Frontal cortex (tissue), 4 donors: ENCODE data around the gene ZDHHC3. TPM values are rescaled to one million over a fixed set of nuclear protein-coding genes. Genes with fewer than 3 reads are reported as not detected.

Experiments used
- DNase-seq, 2 donors: peaks; one replicate each; pipeline ENCODE4 v3.0.0; 2012; ENCODE audit warnings: low spot score in 2 of 2
- FAIRE-seq: peaks from 2 replicates; lab custom pipeline; 2012; peaks lifted over from hg19 to GRCh38; lab: Jason Lieb, UNC
- total RNA-seq: library from RNA; depleted of rRNA; stranded (reverse); fragments of >200 nt; gene quantifications from one replicate; pipeline ENCODE4 v1.2.3, GENCODE V29; 2014
- donor health status: control.
- donor health status: control.
- donor health status: control.

ZDHHC3 gene
- total RNA-seq, 1 donor from 2014 or later, result 44.0 TPM

- FAIRE-seq (no peak), DNase-seq (no peak)
These were observed 42.7 kb downstream of the ZDHHC3 start for GRCh38 chr3:44932986-44933944.

GRCh38 chr3:44932271-44932670 is 43.7 kb downstream of the ZDHHC3 start:
- no peak for DNase-seq
- no peak for FAIRE-seq

- DNase-seq, result no peak
- FAIRE-seq, result no peak
These were observed 44.2 kb downstream of the ZDHHC3 start for GRCh38 chr3:44931791-44932190.

DNA sequence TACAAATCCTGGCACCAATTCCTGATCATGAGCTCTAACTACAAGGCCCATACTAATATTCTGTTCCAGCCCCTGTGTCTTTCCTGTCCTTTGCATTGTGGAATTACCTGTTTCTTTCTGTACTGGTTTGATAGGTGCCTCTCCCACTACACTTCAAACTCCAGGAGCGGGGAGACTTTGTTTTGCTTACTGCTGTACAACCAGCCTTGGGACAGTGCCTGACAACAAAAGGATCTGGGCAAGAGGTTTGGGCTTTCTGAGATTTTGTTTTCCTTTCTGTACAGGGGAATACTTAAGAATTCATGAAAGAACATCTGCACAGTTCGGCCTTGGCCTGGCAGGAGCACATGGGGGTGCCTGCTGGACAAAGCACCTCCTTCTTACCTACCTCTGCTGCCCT is 45.1 kb downstream of the ZDHHC3 start:
- FAIRE-seq (no peak), DNase-seq (no peak)

GRCh38 chr3:44929782-44930181 is 46.2 kb downstream of the ZDHHC3 start:
- no peak for DNase-seq
- FAIRE-seq, result no peak

DNA sequence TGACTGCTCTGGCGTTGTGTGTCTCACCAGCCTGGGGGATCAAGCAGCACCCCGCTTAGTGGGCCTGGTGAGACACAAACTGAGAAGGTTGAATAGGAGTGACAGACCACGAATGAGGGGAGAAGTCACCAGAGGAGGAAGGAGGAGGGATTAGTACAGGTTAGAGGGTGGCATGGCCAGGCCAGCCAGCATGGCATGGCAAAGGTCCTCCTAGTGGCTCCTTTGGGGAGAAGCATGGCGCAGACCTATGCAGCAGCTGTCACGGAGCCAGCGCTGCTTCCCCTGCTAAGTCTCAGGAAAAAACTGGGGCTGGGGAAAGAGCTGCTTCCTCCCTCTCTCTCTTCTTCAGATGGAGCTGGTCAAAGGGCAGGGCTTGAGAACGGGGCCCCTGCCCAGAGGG is 48.6 kb downstream of the ZDHHC3 start:
- DNase-seq (no peak), FAIRE-seq (no peak)

- no peak for DNase-seq
- no peak for FAIRE-seq
These were observed 49.1 kb downstream of the ZDHHC3 start for GRCh38 chr3:44926921-44927320.

DNA sequence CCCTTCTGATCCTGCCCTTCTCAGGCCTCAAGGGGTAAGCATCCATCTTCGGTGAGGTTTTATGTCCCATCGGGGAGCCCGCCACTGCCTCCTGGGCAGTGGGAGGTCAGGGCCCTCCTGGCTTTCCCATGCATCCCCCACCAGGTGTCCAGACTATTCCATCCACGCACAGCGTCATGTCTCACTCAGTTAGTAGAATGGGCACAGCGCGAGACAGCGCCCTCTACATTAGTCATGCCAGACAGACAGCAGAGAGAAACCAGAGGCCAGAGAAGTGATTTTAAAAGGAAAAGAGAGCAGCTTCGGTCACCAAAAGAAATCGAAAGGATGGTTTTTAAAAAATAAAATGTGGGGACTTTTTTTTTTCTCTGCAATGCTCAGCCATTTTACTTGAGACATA is 49.8 kb downstream of the ZDHHC3 start:
- FAIRE-seq (no peak), DNase-seq (no peak)

DNA sequence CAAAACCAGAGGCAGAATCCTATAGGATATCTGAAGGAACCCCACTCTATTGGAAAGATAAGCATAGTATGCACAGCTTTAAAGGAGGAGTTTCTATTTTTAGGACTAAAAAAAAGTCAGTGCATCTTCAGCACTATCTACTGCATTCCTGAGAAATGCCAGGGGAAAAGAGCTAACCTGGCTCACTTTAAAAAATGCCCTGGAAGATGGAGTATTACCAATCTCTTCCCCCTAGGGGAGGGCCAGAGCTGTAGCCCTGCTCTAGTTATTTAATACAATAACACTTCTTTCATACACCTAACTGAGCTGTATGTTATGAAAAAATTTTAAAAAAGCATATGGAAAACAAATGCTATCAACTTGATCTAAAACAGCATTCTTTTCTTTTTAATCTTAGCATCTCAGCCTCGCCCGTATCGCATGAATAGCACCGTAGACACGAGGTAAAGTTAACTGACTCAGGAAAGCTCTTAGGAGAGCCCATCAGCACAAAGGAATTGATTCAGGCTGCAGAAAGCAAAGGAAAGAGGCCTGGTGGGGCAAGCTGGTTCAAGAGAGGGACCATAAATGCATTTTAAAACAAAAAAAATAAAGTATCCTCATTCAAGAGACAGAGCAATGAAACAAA is 51.4 kb downstream of the ZDHHC3 start:
- DNase-seq (no peak), FAIRE-seq (no peak)

DNA sequence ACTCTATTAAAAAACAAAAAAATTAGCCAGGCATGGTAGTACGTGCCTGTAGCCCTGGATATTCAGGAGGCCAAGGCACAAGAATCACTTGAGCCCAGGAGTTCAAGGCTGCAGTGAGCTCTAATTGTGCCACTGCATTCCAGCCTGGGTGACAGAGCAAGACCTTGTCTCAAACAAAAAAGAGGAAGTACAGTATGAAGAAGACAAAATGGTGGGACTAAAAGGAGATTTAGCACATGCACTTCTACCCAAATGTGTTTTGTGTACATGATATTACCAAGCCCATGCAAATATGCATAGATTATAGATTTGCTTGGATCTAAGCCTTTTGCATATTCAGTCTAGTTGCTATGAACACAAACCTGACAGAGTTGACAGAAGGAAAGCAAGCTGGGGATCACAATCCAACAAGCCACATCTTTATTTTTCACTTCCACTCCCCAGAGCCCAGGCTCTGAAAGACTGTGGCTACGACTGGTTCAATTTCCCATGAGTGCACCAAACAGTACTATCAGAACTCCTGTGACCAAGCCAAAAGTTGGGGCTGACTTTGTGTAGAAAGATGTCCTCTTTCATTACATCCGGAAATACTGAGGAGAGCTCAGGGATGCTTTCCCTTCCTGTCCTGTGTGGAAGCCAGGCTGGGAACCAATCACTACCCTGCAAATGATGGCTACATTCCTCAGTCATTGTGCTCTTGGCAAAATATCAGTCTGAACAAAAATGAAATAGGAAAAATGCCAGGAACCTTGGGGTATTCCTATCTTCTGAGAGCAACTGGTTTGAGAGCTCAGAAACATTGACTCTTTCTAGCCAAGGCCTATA is 52.1 kb downstream of the ZDHHC3 start:
- FAIRE-seq, result no peak
- DNase-seq, result no peak

DNA sequence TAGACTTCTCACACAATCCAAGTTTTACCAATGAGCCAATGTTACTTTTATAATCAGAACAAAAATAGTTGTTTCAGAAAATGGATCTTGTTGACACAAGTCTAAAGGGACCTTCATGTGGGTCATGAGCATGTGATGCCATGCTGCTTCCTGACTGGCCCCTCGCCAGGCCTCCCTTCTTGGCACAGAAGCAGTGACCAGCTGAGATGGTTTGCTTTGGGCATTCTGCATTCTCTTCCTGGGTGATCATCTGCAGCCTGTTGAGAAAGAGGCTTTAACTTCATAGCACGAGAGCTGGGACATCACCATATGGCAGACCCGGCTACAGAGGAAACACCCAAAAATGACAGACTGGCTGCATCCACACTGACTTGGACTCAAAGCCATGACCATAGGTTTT is 55.9 kb downstream of the ZDHHC3 start:
- no peak for FAIRE-seq

DNA sequence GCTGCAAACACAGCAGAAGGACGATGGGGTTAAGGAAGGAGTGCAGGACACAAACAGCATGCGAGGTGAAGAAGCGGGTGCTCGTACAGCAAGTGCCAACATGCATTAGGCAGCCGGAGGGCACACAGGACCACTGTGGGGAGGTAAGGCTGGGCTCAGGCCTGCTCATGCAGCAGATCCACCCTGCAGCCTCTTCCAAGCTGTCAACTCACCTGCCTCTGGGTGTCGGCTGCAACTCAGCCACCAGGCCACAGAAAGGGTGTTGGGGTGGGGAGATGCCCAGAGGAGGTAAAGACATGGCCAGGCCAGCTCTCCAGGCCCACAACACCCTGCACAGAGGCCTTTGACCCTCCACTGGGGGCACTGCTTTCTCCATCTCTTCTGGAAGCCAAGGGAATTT is 57.4 kb downstream of the ZDHHC3 start:
- FAIRE-seq (no peak), DNase-seq (no peak)

More for the DNA sequence above, 55.9 kb downstream of the ZDHHC3 start:
- DNase-seq, result no peak

DNA sequence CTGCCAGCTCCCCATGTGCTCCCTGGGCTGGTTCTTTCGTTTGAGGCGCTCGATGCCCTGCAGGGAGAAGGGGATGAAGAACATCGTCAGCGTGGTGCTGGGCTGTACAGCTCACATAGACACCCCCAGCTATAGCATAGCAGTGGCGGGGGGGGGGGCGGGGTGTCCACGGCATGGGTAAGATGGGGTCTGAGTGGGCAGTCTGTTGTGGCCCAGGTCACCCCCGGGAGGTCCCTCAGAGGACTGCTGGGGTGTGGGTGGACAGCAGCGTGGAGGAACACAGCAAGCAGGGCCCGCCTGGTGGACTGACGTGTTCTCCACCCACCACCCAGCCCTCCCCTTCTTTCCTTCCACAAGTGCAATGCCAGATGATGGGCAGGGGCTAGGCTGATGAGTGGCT is 57.9 kb downstream of the ZDHHC3 start:
- no peak for DNase-seq
- no peak for FAIRE-seq

DNA sequence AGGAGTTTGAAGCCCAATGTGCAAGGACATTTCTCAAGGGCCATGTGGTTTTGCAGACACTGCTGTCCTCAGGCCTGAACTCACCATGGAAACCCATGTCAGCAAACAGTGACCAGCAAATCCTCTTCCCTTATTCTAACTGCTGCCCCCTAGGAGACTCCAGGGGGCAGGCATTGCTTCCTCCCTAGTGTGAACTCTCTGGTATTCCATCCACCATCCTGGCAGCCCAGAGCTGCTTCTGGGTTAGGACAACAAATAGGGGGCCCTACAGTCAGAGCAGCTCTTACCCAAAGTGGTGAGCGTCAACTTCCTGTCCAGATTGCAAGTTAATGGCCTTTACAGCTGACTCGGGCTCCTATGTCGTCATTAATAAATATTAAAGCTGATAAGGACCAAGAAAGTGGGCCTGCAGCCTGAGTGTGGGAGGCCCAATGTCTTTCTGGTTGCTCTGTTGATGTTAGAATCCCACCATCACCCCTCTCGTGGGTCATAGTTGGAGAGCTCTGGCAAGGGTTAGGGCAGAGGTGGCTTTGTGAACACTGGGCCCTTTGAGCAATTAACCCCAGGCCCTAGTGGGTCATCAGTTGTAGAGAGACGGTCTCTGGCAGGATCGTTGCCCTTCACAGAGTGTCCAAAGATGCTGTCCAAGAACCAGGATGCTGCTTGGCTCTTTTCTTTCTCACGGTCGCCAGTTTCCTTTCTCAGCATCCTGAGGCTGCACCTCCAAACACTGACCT is 60.1 kb downstream of the ZDHHC3 start:
- FAIRE-seq, result no peak
- DNase-seq, result no peak

DNA sequence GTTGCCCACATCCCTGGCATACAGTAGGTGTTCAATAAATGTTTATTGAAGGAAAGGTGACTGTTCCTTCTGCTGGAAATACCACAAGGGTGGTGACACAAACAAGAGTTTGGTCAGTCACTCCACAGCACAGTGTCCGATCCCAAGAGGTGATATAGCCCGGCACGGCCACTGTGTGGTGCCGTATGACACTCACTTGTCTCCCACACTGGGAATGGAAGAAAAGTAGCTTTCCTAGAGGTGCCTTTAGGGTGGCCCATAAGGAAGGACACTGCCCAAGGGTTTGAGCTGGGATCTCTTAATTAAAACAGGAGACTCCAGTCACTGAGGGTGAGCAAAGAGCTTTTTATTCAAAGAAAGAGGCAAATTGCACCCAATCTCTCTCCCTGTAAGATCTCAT is 61.0 kb downstream of the ZDHHC3 start:
- FAIRE-seq, result no peak

GRCh38 chr3:44913868-44914468 is 62.0 kb downstream of the ZDHHC3 start:
- FAIRE-seq (no peak), DNase-seq (peak; percentile 46 to 60)

More for the DNA sequence above, 61.0 kb downstream of the ZDHHC3 start:
- DNase-seq, result no peak

- FAIRE-seq, result no peak
- no peak for DNase-seq
These were observed 65.3 kb downstream of the ZDHHC3 start for GRCh38 chr3:44910693-44911092.

DNA sequence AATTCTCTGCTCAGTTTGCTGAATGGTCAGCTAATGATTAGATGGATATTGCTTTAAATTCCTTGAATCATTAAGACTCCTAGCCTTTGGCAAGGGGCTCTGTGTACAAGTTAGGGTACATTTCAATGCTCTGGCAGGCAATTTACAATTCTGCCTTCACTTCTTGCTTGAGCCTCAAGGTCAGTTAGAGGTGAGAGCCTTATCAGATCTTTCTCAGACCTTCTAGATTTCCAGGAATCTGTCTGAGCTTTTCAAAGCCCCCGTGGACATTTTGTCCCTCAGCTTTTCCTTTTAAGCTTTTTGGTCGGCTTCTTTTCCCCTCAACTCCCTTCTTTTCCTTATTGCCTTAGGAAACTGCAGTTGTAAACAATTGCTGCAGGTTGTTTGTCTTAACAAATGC is 66.9 kb downstream of the ZDHHC3 start:
- DNase-seq (no peak), FAIRE-seq (no peak)

DNA sequence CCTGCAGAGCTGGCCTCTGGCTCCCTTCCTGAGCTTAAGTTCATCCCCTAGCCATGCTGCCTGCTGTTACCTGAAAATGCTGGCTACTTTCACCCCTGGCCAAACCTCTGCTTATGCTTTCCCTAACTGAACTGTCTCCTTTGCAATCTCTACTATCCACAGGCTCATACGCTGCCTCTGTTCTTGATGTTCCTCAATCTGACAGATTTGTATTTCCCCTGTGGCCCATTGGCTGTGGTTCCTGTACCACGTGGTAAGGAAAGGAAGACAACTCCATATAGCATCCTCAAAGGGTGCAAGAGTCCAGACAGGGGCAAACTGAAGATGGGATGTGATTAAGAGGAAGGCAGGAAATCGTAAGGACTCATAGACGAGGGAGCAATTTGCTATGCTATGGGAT is 68.4 kb downstream of the ZDHHC3 start:
- DNase-seq, result no peak
- no peak for FAIRE-seq
